GM18498 (cell line): ENCODE results near the gene SPRTN.
A peak's percentile ranks its signal among the peaks of the same experiment; 100 is the strongest.

Source experiments
- ATAC-seq: cut with Tn5 transposase; IDR thresholded peaks from one replicate; pipeline ENCODE4 v1.9.1; 2021; ENCODE audit warnings: mild to moderate bottlenecking, moderate library complexity; ENCODE audit not compliant: unreplicated experiment

Gene SPRTN

DNA sequence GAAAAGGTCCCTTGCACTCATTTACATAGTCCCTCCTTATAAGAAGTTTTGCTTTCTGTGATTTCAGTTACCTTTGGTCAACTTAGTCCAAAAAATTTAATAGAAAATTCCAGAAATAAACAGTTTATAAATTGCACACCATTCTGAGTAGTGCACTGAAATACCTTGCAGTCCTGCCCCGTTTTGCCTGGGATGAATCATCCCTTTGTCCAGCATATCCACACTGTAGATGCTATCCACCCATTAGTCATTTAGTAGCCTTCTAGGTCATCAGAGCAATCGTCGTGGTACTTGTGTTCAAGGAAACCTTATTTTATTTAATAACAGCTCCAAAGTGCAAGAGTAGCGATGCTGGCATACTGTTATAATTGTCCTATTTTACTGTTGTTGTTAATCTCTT, 38.0 kb downstream of the SPRTN start:
- no peak for ATAC-seq

- ATAC-seq, result peak; percentile 64
Observed at GRCh38 chr1:231376875-231377549, 38.9 kb downstream of the SPRTN start.

- ATAC-seq, result no peak
Observed at GRCh38 chr1:231381729-231382128, 43.6 kb downstream of the SPRTN start.

- no peak for ATAC-seq
Observed at GRCh38 chr1:231382426-231382825, 44.3 kb downstream of the SPRTN start.

DNA sequence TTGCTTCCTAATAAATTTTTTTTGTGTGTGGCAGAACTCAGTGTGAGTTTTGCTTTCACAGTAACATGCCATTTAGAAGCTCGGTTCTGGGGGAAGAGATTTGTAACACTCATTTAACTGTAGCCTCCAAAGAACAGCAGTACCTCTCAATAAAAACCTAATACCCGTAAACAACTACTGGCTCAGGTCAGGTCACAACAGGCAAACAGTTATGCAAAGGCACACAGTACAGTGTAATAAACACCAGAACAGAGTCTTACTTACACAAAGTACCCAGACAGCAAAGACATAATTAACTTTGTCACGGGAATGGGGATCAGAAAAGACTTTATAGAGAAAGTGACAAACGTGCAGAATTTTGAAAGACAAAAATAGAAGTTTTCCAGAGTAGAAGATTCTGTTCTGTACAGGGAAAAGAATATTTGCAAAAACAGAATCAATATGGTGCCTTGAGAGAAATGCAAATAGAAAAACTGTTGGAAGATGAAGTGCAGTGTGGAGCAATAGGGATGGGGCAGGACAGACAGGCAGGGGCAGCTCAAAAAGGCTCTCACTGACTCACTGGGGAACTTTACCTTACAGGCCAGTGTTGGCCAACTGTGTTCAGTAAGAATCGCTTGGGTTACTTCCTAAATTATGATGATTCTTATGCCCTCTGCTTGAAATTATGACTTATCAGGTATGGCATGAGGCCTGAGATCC, 45.2 kb downstream of the SPRTN start:
- ATAC-seq, result no peak

DNA sequence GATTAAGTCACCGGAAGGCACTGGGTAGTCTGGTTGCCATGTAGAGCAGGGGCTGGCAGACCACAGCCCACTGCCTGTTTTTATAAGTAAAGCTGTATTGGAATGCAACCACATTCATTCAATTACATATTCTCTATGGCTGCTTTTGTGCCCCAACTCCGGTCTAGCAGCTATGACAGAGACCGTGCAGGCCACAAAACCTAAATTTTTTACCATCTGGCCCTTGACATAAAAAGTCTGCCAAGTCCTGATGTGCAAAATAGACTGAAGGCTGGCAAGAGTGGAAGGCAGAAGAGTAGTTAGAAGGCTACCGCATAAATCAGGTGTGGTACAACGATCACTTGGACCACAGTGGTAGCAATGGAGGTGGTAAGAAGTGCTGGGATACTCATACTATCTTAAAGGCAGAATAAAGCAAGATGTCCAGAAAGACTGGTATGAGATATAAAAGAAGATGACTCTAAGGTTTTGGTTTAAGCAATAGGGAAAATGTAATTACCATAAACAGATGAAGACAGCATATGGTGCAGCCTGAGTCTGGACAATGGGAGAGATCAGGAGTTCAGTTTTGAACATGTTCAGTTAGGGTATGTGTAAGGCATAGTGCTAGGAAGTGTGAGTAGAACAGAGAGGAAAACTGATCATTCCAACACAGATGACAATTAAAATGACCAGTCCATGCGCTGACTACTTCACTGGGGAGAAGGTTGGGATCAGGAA, 46.8 kb downstream of the SPRTN start:
- ATAC-seq, result no peak

- ATAC-seq, result no peak
Observed at GRCh38 chr1:231385416-231385748, 47.3 kb downstream of the SPRTN start.

DNA sequence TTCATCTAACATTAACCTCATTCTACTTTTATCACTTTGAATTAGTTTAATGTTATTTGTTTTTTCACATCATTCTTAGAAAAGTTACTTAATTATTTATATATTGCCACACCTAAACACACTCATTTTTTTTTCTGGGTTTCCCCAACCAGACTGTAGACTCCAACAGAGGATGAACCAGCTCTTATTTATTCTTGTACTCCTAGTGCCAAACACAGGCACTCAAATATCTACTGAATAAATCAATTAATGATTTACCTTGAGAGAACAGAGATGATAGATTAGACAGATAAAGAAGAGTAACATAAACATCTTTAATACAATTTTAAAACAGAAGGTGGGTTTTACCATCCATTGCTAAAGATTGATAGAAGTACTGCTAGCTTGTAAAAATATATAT, 48.4 kb downstream of the SPRTN start:
- ATAC-seq, result no peak

DNA sequence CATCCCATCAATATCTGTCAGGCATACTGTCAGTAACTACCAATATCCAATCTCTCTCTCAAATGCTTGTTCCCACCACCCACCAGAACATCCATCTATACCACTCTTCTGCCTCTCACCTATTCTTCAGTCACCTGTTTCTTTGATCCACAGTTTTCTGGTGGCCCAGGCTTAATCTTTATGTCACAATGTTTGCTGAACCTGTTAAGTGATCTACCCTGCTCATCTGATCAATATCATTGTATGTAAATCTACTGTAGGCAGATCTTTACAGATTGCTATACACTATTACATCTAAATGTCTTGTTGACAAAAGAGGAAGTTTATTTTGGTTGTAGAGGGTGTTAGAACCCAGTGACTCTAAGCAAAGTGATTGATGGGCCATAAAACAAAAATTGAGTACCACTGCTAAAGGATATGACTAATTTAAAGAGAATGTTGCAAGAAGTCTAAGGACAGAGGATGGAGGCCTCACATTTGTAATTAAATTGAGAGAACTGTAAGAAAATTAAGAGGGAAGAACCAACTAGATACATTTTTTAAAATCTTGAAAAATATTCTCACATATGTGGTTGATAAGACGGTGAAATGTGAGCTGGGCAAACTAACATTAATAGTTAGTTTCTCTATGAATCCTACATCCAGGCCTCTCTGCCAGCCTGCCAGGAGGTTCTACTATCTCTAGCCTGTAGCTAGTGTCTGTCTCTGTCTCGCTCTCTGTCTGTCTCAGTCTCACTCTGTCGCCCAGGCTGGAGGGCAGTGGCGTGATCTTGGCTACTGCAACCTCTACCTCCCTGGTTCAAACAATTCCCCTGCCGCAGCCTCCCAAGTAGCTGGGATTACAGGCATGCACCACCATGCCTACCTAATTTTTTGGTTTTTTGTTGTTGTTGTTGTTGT, 49.9 kb downstream of the SPRTN start:
- ATAC-seq, result no peak

- no peak for ATAC-seq
Observed at GRCh38 chr1:231390071-231390470, 52.0 kb downstream of the SPRTN start.

GRCh38 chr1:231392389-231393131, 54.5 kb downstream of the SPRTN start:
- ATAC-seq, result no peak

GRCh38 chr1:231393668-231394067, 55.6 kb downstream of the SPRTN start:
- ATAC-seq, result no peak

GRCh38 chr1:231395076-231395997, 57.2 kb downstream of the SPRTN start:
- ATAC-seq, result no peak

DNA sequence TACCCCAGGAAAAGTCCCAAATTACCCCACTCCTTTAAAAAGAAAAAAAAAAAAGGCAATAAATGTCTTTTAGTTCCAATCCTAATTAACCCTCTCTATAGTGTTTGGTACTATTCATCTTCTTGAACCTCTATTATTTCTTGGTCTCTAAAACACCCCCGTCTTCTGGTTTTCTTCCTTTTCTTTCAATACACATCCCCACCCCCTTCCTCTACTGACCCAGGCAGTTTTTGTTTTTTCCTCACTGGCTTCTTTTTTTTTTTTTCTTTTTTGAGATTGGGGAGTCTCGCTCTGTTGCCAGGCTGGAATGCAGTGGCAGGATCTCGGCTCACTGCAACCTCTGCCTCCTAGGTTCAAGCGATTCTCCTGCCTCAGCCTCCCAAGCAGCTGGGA, 57.9 kb downstream of the SPRTN start:
- no peak for ATAC-seq

DNA sequence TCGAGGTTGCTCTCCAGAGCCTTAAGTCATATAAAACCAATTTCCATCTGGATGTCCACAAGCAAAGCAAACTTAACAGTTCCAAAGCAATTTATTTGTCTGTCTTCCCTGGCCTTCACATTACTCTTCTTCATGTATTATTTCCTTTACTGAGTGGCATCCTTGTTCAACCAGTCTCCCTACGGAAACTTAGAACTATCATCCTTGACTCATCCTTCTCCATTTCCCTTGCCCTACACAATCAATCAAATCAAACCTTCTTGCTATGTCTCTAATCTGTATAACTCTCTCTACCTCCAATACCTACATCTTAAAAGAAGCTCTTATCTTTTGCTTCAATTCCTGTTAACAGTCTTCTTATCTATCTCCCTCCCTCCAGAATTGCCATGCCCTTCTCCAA, 58.5 kb downstream of the SPRTN start:
- no peak for ATAC-seq

- ATAC-seq, result no peak
Observed at GRCh38 chr1:231397886-231398671, 60.0 kb downstream of the SPRTN start.

DNA sequence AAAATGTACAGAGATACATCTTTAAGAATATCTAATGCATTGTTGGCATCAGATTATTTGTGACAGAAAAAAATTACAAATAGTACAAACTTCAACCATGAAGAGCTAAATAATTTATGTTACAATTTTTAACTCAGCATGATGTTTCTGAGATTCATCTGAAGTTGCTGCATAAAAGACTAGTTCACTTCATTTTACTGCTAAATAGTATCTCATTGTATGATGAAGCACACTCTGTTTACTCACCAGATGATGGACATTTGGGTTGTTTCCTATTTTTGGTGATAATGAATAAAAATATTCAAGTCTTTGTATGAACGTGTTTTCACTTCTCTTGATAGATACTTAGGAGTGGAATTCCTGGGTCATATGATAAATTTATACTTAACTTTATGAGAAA, 63.4 kb downstream of the SPRTN start:
- no peak for ATAC-seq

DNA sequence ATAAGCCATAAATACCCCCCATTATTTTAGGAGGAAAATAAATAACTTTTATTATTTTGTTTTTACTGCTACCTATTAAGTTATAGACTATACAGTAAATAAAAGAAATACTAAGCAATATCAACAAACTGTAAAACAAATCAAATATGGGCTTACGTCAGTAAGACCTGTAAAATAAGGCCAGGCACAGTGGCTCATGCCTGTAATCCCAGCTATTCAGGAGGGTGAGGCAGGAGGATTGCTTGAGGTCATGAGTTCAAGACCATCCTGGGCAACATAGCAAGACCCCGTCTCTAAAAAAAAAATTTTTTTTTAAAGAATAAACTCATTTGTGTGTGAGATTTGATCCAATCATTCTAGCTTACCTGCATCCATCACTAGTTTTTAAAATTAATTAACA, 66.2 kb downstream of the SPRTN start:
- ATAC-seq, result no peak
